Measurements from ENCODE around the gene NXF3. TPM values are rescaled to one million over a fixed set of nuclear protein-coding genes. Genes with fewer than 3 reads are reported as not detected.
"Not testable (repeated sequence)": the region's sequence is repeated elsewhere in the genome, so short reads cannot be mapped to it uniquely, and the experiment has no call there.

The NXF3 gene
- polyA plus RNA-seq = 1 to 10 TPM in 1 of 4 donors, under 1 TPM in 1, not detected in 2; 0.77 to 2.0 TPM
- long read RNA-seq, donor 1, partial matches to known transcripts = 346 of 346 reads
- long read RNA-seq, donor 1, other reads (novel, unspliced or antisense) = 0 of 346 reads
- long read RNA-seq, donor 2 = 0 reads
- long read RNA-seq, donor 3, partial matches to known transcripts = 0 of 1 reads
- long read RNA-seq, donor 3, other reads (novel, unspliced or antisense) = 0 of 1 reads
- long read RNA-seq, donor 4 = 0 reads
- long read RNA-seq, donor 5, partial matches to known transcripts = 6 of 25 reads
- long read RNA-seq, donor 5, other reads (novel, unspliced or antisense) = 19 of 25 reads
- long read RNA-seq, donor 6 = 0 reads
- long read RNA-seq, donor 7, partial matches to known transcripts = 167 of 186 reads
- long read RNA-seq, donor 7, other reads (novel, unspliced or antisense) = 19 of 186 reads
- long read RNA-seq, donor 8 = 0 reads
- long read RNA-seq, donor 9, partial matches to known transcripts = 5 of 24 reads
- long read RNA-seq, donor 9, other reads (novel, unspliced or antisense) = 19 of 24 reads
- long read RNA-seq, donor 10 = 0 reads

- H3K4me1 ChIP-seq (ENCODE audit: control insufficient read depth in 3 of 3, insufficient read depth in 2 of 3, low read depth in 1 of 3, low read length in 2 of 3) = no peaks in the 10 kb centered on the region
- no peaks in the 10 kb centered on the region for H3K36me3 ChIP-seq (ENCODE audit: control insufficient read depth in 3 of 3, insufficient read depth in 2 of 3, low read depth in 1 of 3, low read length in 3 of 3)
- no peak within 1 kb of the TSS for H3K4me3 ChIP-seq (ENCODE audit: low read depth in 1 of 3, low read length in 3 of 3)
- H3K27ac ChIP-seq (ENCODE audit: low read depth in 1 of 3, low read length in 2 of 3) = no peak within 1 kb of the TSS
- no peak for DNase-seq
- WGBS, 3 donors = 59 to 75% (median 67%) methylated on average over 5 of the region's 5 CpGs
- peaks cover 0 to 1% (median 0%) of the 10 kb centered on the region in 3 donors for H3K27me3 ChIP-seq (ENCODE audit: control insufficient read depth in 3 of 3, insufficient read depth in 3 of 3, low read length in 3 of 3)
- no peaks in the 10 kb centered on the region for H3K9me3 ChIP-seq (ENCODE audit: control insufficient read depth in 2 of 2, insufficient read depth in 1 of 2, low read depth in 1 of 2, low read length in 1 of 2)
- FAIRE-seq = no peak
Observed at GRCh38 chrX:103092942-103093341, at the start of gene NXF3. Gene NXF3 (minus strand): TSS chrX:103093143. CDS start chrX:103093023, 120 bp downstream.

- 60 to 63% methylated on average over 1 of the region's 2 CpGs; no CpG with 5 or more reads in 1 of the 3 donors for WGBS, 3 donors
- H3K4me1 ChIP-seq (ENCODE audit: control insufficient read depth in 3 of 3, insufficient read depth in 2 of 3, low read depth in 1 of 3, low read length in 2 of 3); H3K9me3 ChIP-seq (ENCODE audit: control insufficient read depth in 2 of 2, insufficient read depth in 1 of 2, low read depth in 1 of 2, low read length in 1 of 2); H3K27ac ChIP-seq (ENCODE audit: low read depth in 1 of 3, low read length in 2 of 3); H3K27me3 ChIP-seq (ENCODE audit: control insufficient read depth in 3 of 3, insufficient read depth in 3 of 3, low read length in 3 of 3); FAIRE-seq; H3K4me3 ChIP-seq (ENCODE audit: low read depth in 1 of 3, low read length in 3 of 3); H3K36me3 ChIP-seq (ENCODE audit: control insufficient read depth in 3 of 3, insufficient read depth in 2 of 3, low read depth in 1 of 3, low read length in 3 of 3); DNase-seq: not testable (repeated sequence)
Observed at GRCh38 chrX:103136528-103136927, 43.6 kb upstream of the NXF3 start.

- H3K36me3 ChIP-seq (ENCODE audit: control insufficient read depth in 3 of 3, insufficient read depth in 2 of 3, low read depth in 1 of 3, low read length in 3 of 3) = no peaks in the 10 kb centered on the region
- H3K9me3 ChIP-seq (ENCODE audit: control insufficient read depth in 2 of 2, insufficient read depth in 1 of 2, low read depth in 1 of 2, low read length in 1 of 2) = no peaks in the 10 kb centered on the region
- FAIRE-seq = no peak
- no peak overlapping the region for H3K27ac ChIP-seq (ENCODE audit: low read depth in 1 of 3, low read length in 2 of 3)
- no peaks in the 10 kb centered on the region for H3K27me3 ChIP-seq (ENCODE audit: control insufficient read depth in 3 of 3, insufficient read depth in 3 of 3, low read length in 3 of 3)
- no peaks in the 10 kb centered on the region for H3K4me1 ChIP-seq (ENCODE audit: control insufficient read depth in 3 of 3, insufficient read depth in 2 of 3, low read depth in 1 of 3, low read length in 2 of 3)
- DNase-seq = no peak
- H3K4me3 ChIP-seq (ENCODE audit: low read depth in 1 of 3, low read length in 3 of 3) = no peak overlapping the region
Observed at GRCh38 chrX:103124284-103124683, 31.3 kb upstream of the NXF3 start.

- H3K4me3 ChIP-seq (ENCODE audit: low read depth in 1 of 3, low read length in 3 of 3) = no peak overlapping the region
- WGBS, 3 donors = 77 to 80% (median 80%) methylated on average over 5 of the region's 5 CpGs
Observed at GRCh38 chrX:103120748-103121147, 27.8 kb upstream of the NXF3 start.

GRCh38 chrX:103116970-103117369 is 24.0 kb upstream of the NXF3 start:
- not testable (repeated sequence) for H3K36me3 ChIP-seq (ENCODE audit: control insufficient read depth in 3 of 3, insufficient read depth in 2 of 3, low read depth in 1 of 3, low read length in 3 of 3); H3K27me3 ChIP-seq (ENCODE audit: control insufficient read depth in 3 of 3, insufficient read depth in 3 of 3, low read length in 3 of 3); H3K4me1 ChIP-seq (ENCODE audit: control insufficient read depth in 3 of 3, insufficient read depth in 2 of 3, low read depth in 1 of 3, low read length in 2 of 3); H3K4me3 ChIP-seq (ENCODE audit: low read depth in 1 of 3, low read length in 3 of 3); DNase-seq; FAIRE-seq; H3K27ac ChIP-seq (ENCODE audit: low read depth in 1 of 3, low read length in 2 of 3); H3K9me3 ChIP-seq (ENCODE audit: control insufficient read depth in 2 of 2, insufficient read depth in 1 of 2, low read depth in 1 of 2, low read length in 1 of 2)
- WGBS, 3 donors = 93 to 94% (median 94%) methylated on average over 14 of the region's 14 CpGs

More at GRCh38 chrX:103120748-103121147, 27.8 kb upstream of the NXF3 start:
- no peak for DNase-seq
- H3K36me3 ChIP-seq (ENCODE audit: control insufficient read depth in 3 of 3, insufficient read depth in 2 of 3, low read depth in 1 of 3, low read length in 3 of 3) = no peaks in the 10 kb centered on the region
- H3K4me1 ChIP-seq (ENCODE audit: control insufficient read depth in 3 of 3, insufficient read depth in 2 of 3, low read depth in 1 of 3, low read length in 2 of 3) = no peaks in the 10 kb centered on the region
- FAIRE-seq = no peak
- no peaks in the 10 kb centered on the region for H3K27me3 ChIP-seq (ENCODE audit: control insufficient read depth in 3 of 3, insufficient read depth in 3 of 3, low read length in 3 of 3)
- H3K27ac ChIP-seq (ENCODE audit: low read depth in 1 of 3, low read length in 2 of 3) = no peak overlapping the region
- no peaks in the 10 kb centered on the region for H3K9me3 ChIP-seq (ENCODE audit: control insufficient read depth in 2 of 2, insufficient read depth in 1 of 2, low read depth in 1 of 2, low read length in 1 of 2)

GRCh38 chrX:103109497-103109896 is 16.6 kb upstream of the NXF3 start:
- not testable (repeated sequence) for H3K27me3 ChIP-seq (ENCODE audit: control insufficient read depth in 3 of 3, insufficient read depth in 3 of 3, low read length in 3 of 3); FAIRE-seq; H3K4me1 ChIP-seq (ENCODE audit: control insufficient read depth in 3 of 3, insufficient read depth in 2 of 3, low read depth in 1 of 3, low read length in 2 of 3)

GRCh38 chrX:103107836-103108235 is 14.9 kb upstream of the NXF3 start:
- Histone ChIP-seq H3K9me3 (ENCODE audit: control insufficient read depth in 2 of 2, insufficient read depth in 1 of 2, low read depth in 1 of 2, low read length in 1 of 2) (peaks cover 0 to 3% of the 10 kb centered on the region in 2 donors), H3K27me3 (ENCODE audit: control insufficient read depth in 3 of 3, insufficient read depth in 3 of 3, low read length in 3 of 3) (no peaks in the 10 kb centered on the region), H3K4me1 (ENCODE audit: control insufficient read depth in 3 of 3, insufficient read depth in 2 of 3, low read depth in 1 of 3, low read length in 2 of 3) (no peaks in the 10 kb centered on the region), H3K27ac (ENCODE audit: low read depth in 1 of 3, low read length in 2 of 3) (no peak overlapping the region), H3K36me3 (ENCODE audit: control insufficient read depth in 3 of 3, insufficient read depth in 2 of 3, low read depth in 1 of 3, low read length in 3 of 3) (no peaks in the 10 kb centered on the region), H3K4me3 (ENCODE audit: low read depth in 1 of 3, low read length in 3 of 3) (no peak overlapping the region)
- no peak for FAIRE-seq
- WGBS, 3 donors = 80 to 90% (median 86%) methylated on average over 1 to 4 of the region's 4 CpGs
- no peak for DNase-seq

More at GRCh38 chrX:103109497-103109896, 16.6 kb upstream of the NXF3 start:
- H3K27ac ChIP-seq (ENCODE audit: low read depth in 1 of 3, low read length in 2 of 3); DNase-seq; H3K36me3 ChIP-seq (ENCODE audit: control insufficient read depth in 3 of 3, insufficient read depth in 2 of 3, low read depth in 1 of 3, low read length in 3 of 3); H3K4me3 ChIP-seq (ENCODE audit: low read depth in 1 of 3, low read length in 3 of 3); H3K9me3 ChIP-seq (ENCODE audit: control insufficient read depth in 2 of 2, insufficient read depth in 1 of 2, low read depth in 1 of 2, low read length in 1 of 2): not testable (repeated sequence)
- 86 to 97% (median 95%) methylated on average over 6 of the region's 6 CpGs for WGBS, 3 donors

GRCh38 chrX:103107227-103107737 is 14.3 kb upstream of the NXF3 start:
- not testable (repeated sequence) for DNase-seq; H3K27ac ChIP-seq (ENCODE audit: low read depth in 1 of 3, low read length in 2 of 3); H3K27me3 ChIP-seq (ENCODE audit: control insufficient read depth in 3 of 3, insufficient read depth in 3 of 3, low read length in 3 of 3); H3K9me3 ChIP-seq (ENCODE audit: control insufficient read depth in 2 of 2, insufficient read depth in 1 of 2, low read depth in 1 of 2, low read length in 1 of 2); H3K4me1 ChIP-seq (ENCODE audit: control insufficient read depth in 3 of 3, insufficient read depth in 2 of 3, low read depth in 1 of 3, low read length in 2 of 3); FAIRE-seq; H3K36me3 ChIP-seq (ENCODE audit: control insufficient read depth in 3 of 3, insufficient read depth in 2 of 3, low read depth in 1 of 3, low read length in 3 of 3); H3K4me3 ChIP-seq (ENCODE audit: low read depth in 1 of 3, low read length in 3 of 3)
- 94 to 100% (median 96%) methylated on average over 8 to 21 of the region's 21 CpGs for WGBS, 3 donors
